GM12878 (cell line): Measurements from ENCODE around the gene FCAMR. TPM values are rescaled to one million over a fixed set of nuclear protein-coding genes. Genes with fewer than 3 reads are reported as not detected.

Experiments used
- ATAC-seq: fragments of 200-7000 bp; cut with Tn5 transposase; 3 replicates; pipeline ENCODE4 v1.9.1; 2020; ENCODE audit warnings: mild to moderate bottlenecking, moderate library complexity
- BruUV-seq: library from RNA; stranded (reverse); fragments of 400-500 nt; replicated peaks from 2 replicates; lab custom pipeline; 2021; lab: Mats Ljungman, UMichigan
- CTCF ChIA-PET: fragments of 300-600 bp; sonication (Branson Sonifier 250); formaldehyde crosslinking; extraction: SDS; loops from one replicate; lab custom pipeline; 2021; ENCODE audit warnings: inconsistent platforms; lab: Yijun Ruan, JAX
- POLR2A ChIA-PET: fragments of 350-600 bp; formaldehyde crosslinking; extraction: SDS; loops from one replicate; lab custom pipeline; 2021; ENCODE audit warnings: inconsistent platforms; lab: Charles Lee
- RAD21 ChIA-PET: fragments of 300-600 bp; sonication (Branson Sonifier 250); formaldehyde crosslinking; loops from one replicate; lab custom pipeline; 2023; ENCODE audit warnings: antibody characterized with exemption; ENCODE audit not compliant: unreplicated experiment; lab: Charles Lee
- SMC1A ChIA-PET: fragments of 300-600 bp; sonication (Branson Sonifier 250); formaldehyde crosslinking; loops from one replicate; lab custom pipeline; 2023; ENCODE audit not compliant: unreplicated experiment, uncharacterized antibody; lab: Charles Lee
- DNase-seq: peaks from one replicate; pipeline ENCODE4 v3.0.0-alpha.2; 2011; ENCODE audit warnings: low read depth, low spot score
- FAIRE-seq: peaks from 3 replicates; lab custom pipeline; 2011; peaks lifted over from hg19 to GRCh38; lab: Jason Lieb, UNC
- H2AFZ ChIP-seq: 2 replicates; pipeline ENCODE4 v1.6.0; 2011; ENCODE audit warnings: low read depth, low read length, control low read depth; ENCODE audit not compliant: control insufficient read depth
- H3K27ac ChIP-seq: 2 replicates; pipeline ENCODE4 v1.5.1; 2011; ENCODE audit warnings: control low read depth; ENCODE audit not compliant: control insufficient read depth, insufficient read depth
- H3K27me3 ChIP-seq, 2 experiments: replicated peaks in 1 of 2; 2 replicates each; pipeline versions ENCODE4 v1.6.0 to v1.6.1; 2011; ENCODE audit warnings: low read length in 1 of 2; ENCODE audit not compliant: control insufficient read depth in 2 of 2, insufficient read depth in 2 of 2
- H3K36me3 ChIP-seq, 2 experiments: 2 replicates each; pipeline ENCODE4 v1.5.1; 2011; ENCODE audit warnings: low read length in 1 of 2; ENCODE audit not compliant: control insufficient read depth in 2 of 2, insufficient read depth in 2 of 2
- H3K4me1 ChIP-seq: 2 replicates; pipeline ENCODE4 v1.6.1; 2011; ENCODE audit warnings: mild to moderate bottlenecking, low read length, moderate library complexity, mixed read lengths; ENCODE audit not compliant: control insufficient read depth, insufficient read depth
- H3K4me2 ChIP-seq: 2 replicates; pipeline ENCODE4 v1.6.0; 2011; ENCODE audit warnings: control low read depth; ENCODE audit not compliant: control insufficient read depth, insufficient read depth
- H3K4me3 ChIP-seq: fragments of 200-600 bp; sonication (generic); 2 replicates; pipeline ENCODE4 v1.5.1; 2016
- H3K79me2 ChIP-seq: 2 replicates; pipeline ENCODE4 v1.6.0; 2011; ENCODE audit warnings: low read length; ENCODE audit not compliant: control insufficient read depth, insufficient read depth
- H3K9ac ChIP-seq: 2 replicates; pipeline ENCODE4 v1.8.0; 2011; ENCODE audit warnings: low read length, control low read depth, mixed read lengths; ENCODE audit not compliant: control insufficient read depth, insufficient read depth
- H3K9me3 ChIP-seq: replicated peaks from 3 replicates; pipeline ENCODE4 v1.5.1; 2011; ENCODE audit warnings: mild to moderate bottlenecking, low read length; ENCODE audit not compliant: control insufficient read depth, insufficient read depth
- H4K20me1 ChIP-seq: 2 replicates; pipeline ENCODE4 v1.6.0; 2011; ENCODE audit not compliant: control insufficient read depth, insufficient read depth
- CHD4 ChIP-seq: fragments of 200-600 bp; sonication (generic); IDR thresholded peaks from 2 replicates; pipeline ENCODE4 v1.6.1; 2016; ENCODE audit warnings: mild to moderate bottlenecking
- EGR1 ChIP-seq, 2 experiments: IDR thresholded peaks; 1 replicate in 1 of 2; 2 replicates in 1 of 2; pipeline ENCODE4 v1.6.1; 2011 to 2012; ENCODE audit warnings: low read depth in 2 of 2, low read length in 2 of 2, borderline replicate concordance in 1 of 2, mild to moderate bottlenecking in 1 of 2, moderate library complexity in 1 of 2
- HSF1 ChIP-seq: fragments of 150-350 bp; IDR thresholded peaks from 2 replicates; pipeline ENCODE4 v1.6.1; 2014; ENCODE audit warnings: mild to moderate bottlenecking, low read depth, low read length
- IKZF2 ChIP-seq, 2 experiments: fragments of 450-650 bp; IDR thresholded peaks; 2 replicates each; pipeline ENCODE4 v1.6.1; 2017; ENCODE audit warnings: mild to moderate bottlenecking in 2 of 2, moderate library complexity in 2 of 2
- NFXL1 ChIP-seq: fragments of 450-650 bp; IDR thresholded peaks from 2 replicates; pipeline ENCODE4 v1.6.1; 2017; ENCODE audit warnings: antibody characterized with exemption, mild to moderate bottlenecking, borderline replicate concordance
- NR2C1 ChIP-seq: fragments of 450-650 bp; IDR thresholded peaks from 2 replicates; pipeline ENCODE4 v1.6.1; 2017; ENCODE audit warnings: antibody characterized with exemption, mild to moderate bottlenecking, moderate library complexity
- SPI1 ChIP-seq: IDR thresholded peaks from 2 replicates; pipeline ENCODE4 v1.6.1; 2011; ENCODE audit warnings: low read depth, mild to moderate bottlenecking, low read length, moderate library complexity, borderline replicate concordance; ENCODE audit not compliant: insufficient read depth
- SRF ChIP-seq, 2 experiments: IDR thresholded peaks; 2 replicates each; pipeline ENCODE4 v1.6.1; 2011; ENCODE audit warnings: low read depth in 2 of 2, low read length in 2 of 2, mild to moderate bottlenecking in 1 of 2, moderate library complexity in 1 of 2
- STAT3 ChIP-seq: IDR thresholded peaks from 2 replicates; pipeline ENCODE4 v1.6.1; 2011; ENCODE audit warnings: low read depth, low read length, improper control_type of control experiment
- TBL1XR1 ChIP-seq: IDR thresholded peaks from 2 replicates; pipeline ENCODE4 v1.6.1; 2012; ENCODE audit warnings: low read depth, low read length, improper control_type of control experiment
- ZNF274 ChIP-seq: IDR thresholded peaks from one replicate; pipeline ENCODE4 v1.8.0; 2011; ENCODE audit not compliant: insufficient read length, insufficient read depth
- ZZZ3 ChIP-seq: IDR thresholded peaks from 2 replicates; pipeline ENCODE4 v1.6.1; 2011; ENCODE audit warnings: low read depth; ENCODE audit not compliant: control insufficient read depth, insufficient read length
- WGBS: methylation state at CpG from one replicate; pipeline ENCODE4 v1.1.6; 2016; ENCODE audit warnings: low lambda C conversion rate; ENCODE audit not compliant: insufficient replicate concordance, insufficient coverage; ENCODE audit errors: missing lambda C conversion rate; 5-methylcytosine and 5-hydroxymethylcytosine counted together
- in situ Hi-C: fragments of 300-500 bp; cut with MboI; formaldehyde crosslinking; loops from 9 replicates; pipeline ENCODE4 v1.14.3; 2018; ENCODE audit warnings: mixed read lengths
- intact Hi-C: fragments of 100-400 bp; cut with micrococcal nuclease; formaldehyde crosslinking; loops from one replicate; pipeline ENCODE4 v1.14.2; 2022; ENCODE audit not compliant: unreplicated experiment
- polyA plus RNA-seq, 11 experiments: library from polyadenylated mRNA; depleted of rRNA in 4 of 11; unstranded in 6 of 11; stranded (reverse) in 5 of 11; fragments of >200 nt; fragmentation: Nextera tagmentation in 4 of 11; fragmentation: Illumina TruSeq in 1 of 11; extraction: Ambion mirVana in 4 of 11; extraction: Trizol in 1 of 11; gene quantifications; 1 replicate in 1 of 11; 2 replicates in 10 of 11; pipeline versions ENCODE4 v1.2.1 to v1.2.3, GENCODE V29; 2011 to 2016; ENCODE audit warnings: inconsistent platforms in 2 of 11, missing spikeins in 2 of 11, low read depth in 1 of 11
- total RNA-seq, 4 experiments: library from RNA; depleted of rRNA in 3 of 4; stranded (reverse); fragments of >200 nt in 3 of 4; fragmentation: Illumina TruSeq in 1 of 4; extraction: Trizol in 1 of 4; gene quantifications; 2 replicates each; pipeline versions ENCODE4 v1.2.1 to v1.2.3, GENCODE V29; 2013 to 2021
- TF ChIP-seq, protein P1 (sequence below): IDR thresholded peaks from 2 replicates; pipeline ENCODE4 v1.6.1; 2011; ENCODE audit warnings: borderline replicate concordance, low read depth, mild to moderate bottlenecking, moderate library complexity, low read length; ENCODE audit not compliant: insufficient read depth, poor library complexity, severe bottlenecking

The FCAMR gene
- total and polyA plus RNA-seq, 10 of the 15 experiments (the other 5 are each of a cell fraction or from before 2014, with no cell fraction given): 0.04 to 0.15 (median 0.06) TPM; not detected in 3

DNA sequence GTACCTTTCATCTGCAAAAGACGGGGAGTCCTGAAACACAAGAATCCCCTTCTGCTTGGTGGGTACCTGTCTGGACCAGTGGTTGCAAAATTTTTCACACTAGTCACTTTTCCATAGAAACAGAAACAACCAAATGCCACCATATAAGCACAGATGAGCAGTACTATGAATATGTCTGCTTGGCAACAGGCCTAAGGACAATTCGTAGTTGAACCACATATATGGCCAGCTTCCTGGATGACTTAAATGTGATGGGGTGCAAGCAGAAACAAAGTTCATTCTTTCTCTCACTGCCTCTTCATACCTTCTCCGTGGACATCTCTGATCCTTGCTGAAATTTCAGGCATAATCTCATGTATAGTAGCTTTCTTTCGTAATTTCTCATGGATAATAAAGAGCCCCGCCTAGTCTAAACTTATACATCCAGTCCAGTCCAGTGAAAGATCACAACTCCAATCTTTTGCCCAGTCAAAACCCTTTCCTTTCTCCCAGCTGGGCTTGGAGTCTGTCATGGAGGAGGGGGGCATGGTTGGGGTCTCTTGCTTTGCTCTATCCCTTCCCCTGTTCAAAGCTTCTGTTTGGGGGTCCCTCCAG, 7.0 kb downstream of the FCAMR start:
- Histone ChIP-seq H2AFZ (no peak overlapping the region), H3K79me2 (no peaks in the 10 kb centered on the region), H3K27me3 (no peaks in the 10 kb centered on the region), H3K27ac (no peak overlapping the region), H3K4me2 (no peak overlapping the region), H3K4me1 (peaks cover 17% of the 10 kb centered on the region), H3K9ac (no peak overlapping the region), H3K9me3 (no peaks in the 10 kb centered on the region), H3K36me3 (no peaks in the 10 kb centered on the region), H4K20me1 (no peaks in the 10 kb centered on the region), H3K4me3 (no peak overlapping the region)
- WGBS: 70% methylated on average over 5 of the region's 5 CpGs
- no peak for ATAC-seq
- no peak for FAIRE-seq
- ChIA-PET RAD21 (interaction anchor here (0.8 to 1.0 kb wide), 3 partner anchors 11 to 38 kb away, joined by 3 to 4 read pairs (median 3); no protein-coding TSS in a partner anchor), POLR2A (interaction anchor here (1.1 kb wide), 1 partner anchor 15 kb away, joined by 3 read pairs; no protein-coding TSS in a partner anchor), SMC1A (interaction anchor here (0.9 to 1.9 kb wide), 4 partner anchors 16 to 51 kb away, joined by 3 to 5 read pairs (median 4); no protein-coding TSS in a partner anchor), CTCF (interaction anchor here (0.8 to 1.5 kb wide), 4 partner anchors 9 to 51 kb away, joined by 3 to 4 read pairs (median 4); no protein-coding TSS in a partner anchor)
- intact Hi-C loops: no loop called here
- in situ Hi-C loops: no loop called here
- no TSS peak for BruUV-seq
- DNase-seq: no peak
- no peak for TF ChIP-seq STAT3
- peak; percentile 54 to 79; a peak in 3 of 4 replicates for TF ChIP-seq SRF (IDR thresholded peaks at IDR 0.05; ENCODE audit: low read depth in 2 of 2, low read length in 2 of 2)

DNA sequence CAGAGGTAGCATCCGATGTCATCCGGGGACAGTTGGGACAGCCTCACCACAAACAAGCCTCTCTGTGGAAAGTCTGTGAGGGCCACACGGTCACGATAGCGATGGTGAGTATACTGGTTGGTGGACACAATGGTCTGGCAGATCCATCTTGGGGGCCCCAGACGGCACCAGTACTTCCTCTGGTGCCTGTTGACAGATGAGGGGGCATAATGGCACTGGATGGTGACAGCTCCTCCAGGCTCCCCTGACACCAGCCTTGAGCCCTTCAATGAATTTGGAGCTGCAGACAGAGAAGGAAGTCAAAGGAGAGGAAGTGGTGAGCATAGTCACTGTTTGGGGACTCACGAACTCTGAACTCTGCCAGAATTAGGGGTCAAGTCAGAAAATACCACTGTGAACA, 8.0 kb downstream of the FCAMR start:
- 92% methylated on average over 7 of the region's 7 CpGs for WGBS
- POLR2A ChIA-PET: no interaction called here
- intact Hi-C loops: no loop called here
- no peak for TF ChIP-seq ZNF274
- TF ChIP-seq, protein P1, sequence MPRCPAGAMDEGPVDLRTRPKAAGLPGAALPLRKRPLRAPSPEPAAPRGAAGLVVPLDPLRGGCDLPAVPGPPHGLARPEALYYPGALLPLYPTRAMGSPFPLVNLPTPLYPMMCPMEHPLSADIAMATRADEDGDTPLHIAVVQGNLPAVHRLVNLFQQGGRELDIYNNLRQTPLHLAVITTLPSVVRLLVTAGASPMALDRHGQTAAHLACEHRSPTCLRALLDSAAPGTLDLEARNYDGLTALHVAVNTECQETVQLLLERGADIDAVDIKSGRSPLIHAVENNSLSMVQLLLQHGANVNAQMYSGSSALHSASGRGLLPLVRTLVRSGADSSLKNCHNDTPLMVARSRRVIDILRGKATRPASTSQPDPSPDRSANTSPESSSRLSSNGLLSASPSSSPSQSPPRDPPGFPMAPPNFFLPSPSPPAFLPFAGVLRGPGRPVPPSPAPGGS: no peak
- no peak for TF ChIP-seq NFXL1
- no peak for TF ChIP-seq IKZF2 (IDR thresholded peaks at IDR 0.05)
- no peak for TF ChIP-seq ZZZ3
- TF ChIP-seq HSF1: no peak
- no peak for TF ChIP-seq TBL1XR1
- TF ChIP-seq NR2C1: peak; percentile 30; the same call in 1 of the 2 replicates
- TF ChIP-seq CHD4: no peak
- TF ChIP-seq SPI1: peak; percentile 30; the same call in 1 of the 2 replicates
- TF ChIP-seq EGR1 (IDR thresholded peaks at IDR 0.05; ENCODE audit: borderline replicate concordance in 1 of 2, low read depth in 2 of 2, low read length in 2 of 2): no peak

More for the DNA sequence above, 8.0 kb downstream of the FCAMR start:
- SMC1A ChIA-PET: interaction anchor here (1.1 to 2.4 kb wide), 4 partner anchors 10 to 50 kb away, joined by 3 to 5 read pairs (median 4); no protein-coding TSS in a partner anchor
- Histone ChIP-seq H3K27ac (no peak overlapping the region), H4K20me1 (no peaks in the 10 kb centered on the region), H3K9me3 (no peaks in the 10 kb centered on the region), H3K36me3 (no peaks in the 10 kb centered on the region), H3K4me2 (no peak overlapping the region), H2AFZ (no peak overlapping the region), H3K4me1 (peaks cover 7% of the 10 kb centered on the region), H3K79me2 (no peaks in the 10 kb centered on the region), H3K4me3 (no peak overlapping the region), H3K9ac (no peak overlapping the region), H3K27me3 (no peaks in the 10 kb centered on the region)
- FAIRE-seq: no peak
- no TSS peak for BruUV-seq
- in situ Hi-C loops: no loop called here
- no peak for DNase-seq
- CTCF ChIA-PET: interaction anchor here (1.0 to 1.5 kb wide), 5 partner anchors 8 to 50 kb away, joined by 3 to 6 read pairs (median 4); partner anchors contain the start of gene FCAMR
- RAD21 ChIA-PET: interaction anchor here (1.2 kb wide), 1 partner anchor 20 kb away, joined by 4 read pairs; no protein-coding TSS in a partner anchor
- ATAC-seq: no peak
